NK-92 treated with Interleukin-12 subunit alpha and Interleukin-12 subunit beta, amount 100 ng/mL, for 24 hours (cell line): ENCODE data around the gene MLEC.

Experiments used
- DNase-seq: peaks from one replicate; lab custom pipeline; 2025; lab: John Stamatoyannopoulos, UW

MLEC gene, protein sequence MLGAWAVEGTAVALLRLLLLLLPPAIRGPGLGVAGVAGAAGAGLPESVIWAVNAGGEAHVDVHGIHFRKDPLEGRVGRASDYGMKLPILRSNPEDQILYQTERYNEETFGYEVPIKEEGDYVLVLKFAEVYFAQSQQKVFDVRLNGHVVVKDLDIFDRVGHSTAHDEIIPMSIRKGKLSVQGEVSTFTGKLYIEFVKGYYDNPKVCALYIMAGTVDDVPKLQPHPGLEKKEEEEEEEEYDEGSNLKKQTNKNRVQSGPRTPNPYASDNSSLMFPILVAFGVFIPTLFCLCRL

DNA sequence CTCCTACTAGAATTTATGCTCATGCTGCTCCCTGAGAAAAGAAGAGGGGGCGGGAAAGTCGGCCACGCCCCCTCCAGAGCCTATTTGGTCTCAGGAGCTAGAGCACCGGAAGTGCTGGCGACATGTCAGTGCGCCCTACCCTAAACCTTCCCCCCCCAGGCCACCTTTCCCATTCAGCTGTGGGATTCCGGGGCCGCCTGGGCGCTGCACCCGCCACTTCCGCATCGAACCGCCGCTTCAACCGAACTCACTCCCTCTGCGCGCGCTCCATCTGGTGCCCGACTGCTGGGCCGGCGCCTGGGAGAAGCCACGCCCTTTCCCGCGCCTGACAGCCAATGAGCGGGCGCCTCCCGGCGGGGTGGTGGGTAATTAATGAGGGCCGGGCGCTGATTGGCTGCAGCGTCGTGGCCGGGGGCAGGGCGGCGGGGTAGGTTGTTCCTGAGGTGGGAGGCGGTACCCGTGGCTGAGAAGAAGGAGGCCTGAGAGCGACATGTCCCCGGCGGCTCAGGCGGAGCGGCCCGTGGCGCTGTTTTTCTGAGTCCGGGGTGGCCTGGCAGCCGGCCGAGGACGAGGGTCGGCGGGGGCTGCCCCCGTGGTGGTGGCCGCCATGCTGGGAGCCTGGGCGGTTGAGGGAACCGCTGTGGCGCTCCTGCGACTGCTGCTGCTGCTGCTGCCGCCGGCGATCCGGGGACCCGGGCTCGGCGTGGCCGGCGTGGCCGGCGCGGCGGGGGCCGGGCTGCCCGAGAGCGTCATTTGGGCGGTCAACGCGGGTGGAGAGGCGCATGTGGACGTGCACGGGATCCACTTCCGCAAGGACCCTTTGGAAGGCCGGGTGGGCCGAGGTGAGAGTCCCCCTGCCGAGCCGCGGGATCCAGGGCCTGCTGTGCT, at the start of gene MLEC:
MLEC (plus strand) TSS at position 460 of the 888 bp plus-strand sequence; CDS start at position 608, 148 bp downstream.
- DNase-seq, result peak; percentile 97

DNA sequence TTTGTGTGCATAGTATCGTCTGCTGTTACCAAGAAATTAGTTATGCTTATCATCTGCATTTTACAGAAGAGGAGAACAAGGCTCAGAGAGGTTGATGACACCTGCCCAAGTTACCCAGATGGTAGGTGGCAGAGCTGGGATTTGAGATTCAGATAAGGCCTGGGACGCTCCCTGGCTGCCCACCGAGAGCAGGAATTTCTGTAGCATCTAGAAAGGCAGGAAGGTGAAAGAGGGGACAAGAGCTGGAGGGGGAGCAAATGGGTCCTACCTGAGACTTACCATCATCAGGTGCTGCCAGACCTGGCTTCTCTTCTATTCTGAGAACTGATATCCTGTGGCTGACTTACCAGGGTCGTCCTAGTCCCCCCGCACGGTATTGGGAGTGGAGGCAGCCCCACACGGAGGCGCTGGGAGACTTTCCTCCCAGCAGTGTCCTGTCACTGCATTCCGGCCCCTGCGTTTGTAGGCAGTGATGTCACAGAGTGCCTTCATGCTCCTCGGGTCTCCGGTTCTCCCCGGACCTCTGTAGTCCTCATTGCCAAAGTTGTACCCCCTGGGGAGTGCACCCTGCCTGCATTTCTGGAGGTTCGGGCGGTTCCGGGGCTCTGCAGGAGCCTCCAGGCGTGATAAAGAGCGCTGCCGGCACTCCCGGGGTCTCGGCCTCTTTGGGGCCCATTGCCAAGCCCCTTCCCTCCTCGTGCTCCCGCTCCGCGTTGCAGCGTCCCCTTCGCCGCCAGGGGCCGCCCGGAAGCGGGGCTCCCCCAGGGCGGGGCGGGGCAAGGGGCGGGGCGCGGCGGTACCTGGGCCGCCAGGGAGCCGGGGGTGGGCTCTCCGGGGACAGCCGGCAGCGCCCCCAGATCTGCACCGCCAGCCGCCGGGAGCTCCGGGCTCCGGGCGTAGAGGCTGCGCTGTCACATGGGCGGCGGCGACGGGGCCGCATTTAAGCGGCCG, 46.9 kb upstream of the MLEC start, which contains the start of gene CABP1:
CABP1 (plus strand) TSS at position 856 of the 951 bp plus-strand sequence; CDS start at position 916, 60 bp downstream.
- no peak for DNase-seq

DNA sequence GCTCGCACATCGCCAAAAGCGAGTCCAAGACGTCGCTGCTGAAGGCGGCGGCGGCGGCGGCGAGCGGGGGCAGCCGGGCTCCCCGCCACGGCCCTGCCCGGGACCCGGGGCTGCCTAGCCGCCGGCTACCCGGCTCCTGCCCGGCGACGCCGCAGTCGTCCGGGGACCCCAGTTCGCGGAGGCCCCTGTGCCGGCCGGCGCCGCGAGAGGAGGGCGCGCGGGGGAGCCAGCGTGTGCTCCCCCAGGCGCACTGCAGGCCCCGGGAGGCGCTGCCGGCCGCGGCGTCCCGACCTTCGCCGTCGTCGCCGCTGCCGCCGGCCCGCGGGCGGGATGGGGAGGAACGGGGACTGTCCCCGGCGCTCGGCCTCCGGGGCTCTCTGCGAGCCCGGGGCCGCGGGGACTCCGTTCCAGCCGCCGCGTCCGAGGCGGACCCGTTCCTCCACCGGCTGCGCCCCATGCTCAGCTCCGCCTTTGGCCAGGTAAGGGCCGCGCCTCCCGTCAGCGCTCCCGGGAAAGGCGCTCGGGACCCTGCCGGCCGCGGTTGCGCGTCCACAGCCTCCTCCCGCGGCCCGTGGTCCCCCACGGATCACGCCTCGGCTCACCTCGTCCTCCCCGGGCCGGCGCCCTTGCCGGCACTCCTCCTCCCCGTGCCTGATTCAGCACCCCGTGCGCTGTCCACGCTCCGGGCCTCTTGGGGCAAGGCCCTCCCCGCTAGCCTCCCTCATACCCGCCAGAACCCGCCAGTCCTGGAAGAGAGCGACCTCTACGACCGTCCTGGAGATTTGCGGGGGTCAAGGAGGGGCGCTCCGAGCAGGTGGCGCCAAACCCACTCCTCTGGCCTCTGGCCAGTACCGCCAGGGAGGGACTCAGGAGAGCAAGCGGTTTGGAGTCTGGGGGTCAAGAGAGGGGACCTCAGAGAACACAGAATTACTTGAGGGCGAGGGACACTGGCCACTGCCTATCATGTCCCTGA, 45.8 kb upstream of the MLEC start:
- no peak for DNase-seq

DNA sequence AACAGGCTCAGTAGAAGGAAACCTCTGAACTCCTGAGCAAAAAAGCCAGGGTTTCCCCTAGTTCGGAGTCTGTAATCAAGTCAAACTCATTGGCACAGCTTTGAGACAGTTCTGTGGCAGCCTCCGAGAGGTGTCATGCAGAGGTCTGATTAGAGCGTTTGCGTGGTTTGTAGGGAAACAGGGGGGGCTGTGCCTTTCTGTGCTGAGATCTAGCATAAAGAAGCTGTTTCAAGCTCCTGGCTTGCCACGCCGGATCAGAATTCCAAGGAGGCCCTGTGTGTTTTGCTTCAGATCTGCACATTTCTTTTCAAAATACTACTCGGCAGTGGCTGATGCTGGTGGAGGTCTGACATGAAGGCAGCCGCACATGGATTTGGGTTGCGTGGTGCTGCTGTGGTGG, 44.8 kb upstream of the MLEC start:
- no peak for DNase-seq

DNA sequence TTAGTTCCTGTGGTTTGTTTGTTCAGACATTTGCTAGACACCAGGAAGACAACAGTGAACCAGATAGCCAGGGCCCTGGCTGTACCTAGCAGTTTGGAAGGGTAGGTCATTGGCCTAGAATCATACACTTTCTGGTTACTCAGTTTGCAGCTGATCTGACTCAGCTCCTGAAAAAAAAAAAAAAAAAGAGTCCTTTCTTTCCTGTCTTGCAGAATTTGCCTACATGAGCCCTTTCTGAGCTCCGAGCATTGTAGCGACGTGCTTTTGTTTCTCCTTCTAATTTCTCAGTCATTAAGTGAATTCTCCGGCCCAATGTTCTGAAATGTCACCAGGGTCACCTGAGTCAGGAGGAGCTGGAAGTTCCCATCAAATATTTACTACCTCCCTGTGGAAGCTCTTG, 44.1 kb upstream of the MLEC start:
- DNase-seq, result no peak

DNA sequence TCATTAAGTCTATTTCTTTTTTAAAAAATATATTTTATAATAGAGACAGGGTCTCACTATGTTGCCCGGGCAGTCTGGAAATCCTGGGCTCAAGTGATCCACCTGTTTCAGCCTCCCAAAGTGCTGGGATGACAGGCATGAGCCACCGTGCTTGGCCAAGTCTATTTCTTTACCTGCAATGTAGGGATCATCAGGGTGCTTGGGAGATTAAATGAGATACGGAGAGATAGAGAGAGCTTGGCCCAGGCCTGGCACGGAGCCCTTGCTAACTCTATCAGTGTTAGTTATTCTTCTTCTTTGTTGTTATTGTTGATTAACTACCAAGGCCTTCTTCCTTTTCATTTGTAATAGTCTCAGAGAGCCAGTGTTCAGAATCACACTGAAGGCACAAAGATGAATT, 43.4 kb upstream of the MLEC start:
- DNase-seq, result no peak

DNA sequence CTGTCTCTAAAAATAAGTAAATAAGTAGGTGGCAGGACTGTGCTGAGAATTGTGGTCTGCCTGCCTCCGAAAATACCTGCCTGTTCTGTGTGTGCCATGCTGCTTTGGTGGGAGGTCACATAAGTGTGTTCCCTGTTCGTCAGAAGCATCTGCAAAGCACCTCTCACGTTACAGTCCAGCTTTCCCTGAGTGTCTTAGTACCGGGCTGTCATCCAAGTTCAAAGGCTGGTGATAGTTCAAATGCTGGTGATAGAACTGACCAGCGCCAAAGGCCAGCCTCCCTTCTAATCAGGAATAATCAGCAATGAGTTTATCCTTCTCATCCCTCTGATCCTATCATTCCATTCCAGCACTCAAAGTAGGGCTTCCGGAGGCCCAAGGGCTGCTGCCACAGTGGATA, 40.9 kb upstream of the MLEC start:
- no peak for DNase-seq

DNA sequence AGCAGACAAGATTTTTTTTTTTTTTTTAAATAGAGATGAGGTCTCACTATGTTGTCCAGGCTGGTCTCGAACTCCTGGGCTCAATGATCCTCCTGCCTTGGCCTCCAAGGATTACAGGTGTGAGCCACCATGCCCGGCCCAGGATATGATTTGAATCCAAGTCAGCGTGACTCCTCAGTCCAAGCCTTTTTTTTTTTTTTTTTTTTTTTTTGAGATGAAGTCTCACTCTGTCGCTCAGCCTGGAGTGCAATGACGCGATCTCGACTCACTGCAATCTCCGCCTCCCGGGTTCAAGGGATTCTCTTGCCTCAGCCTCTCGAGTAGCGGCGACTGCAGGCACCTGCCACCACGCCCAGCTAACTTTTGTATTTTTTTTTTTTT, 39.6 kb upstream of the MLEC start:
- DNase-seq, result no peak

DNA sequence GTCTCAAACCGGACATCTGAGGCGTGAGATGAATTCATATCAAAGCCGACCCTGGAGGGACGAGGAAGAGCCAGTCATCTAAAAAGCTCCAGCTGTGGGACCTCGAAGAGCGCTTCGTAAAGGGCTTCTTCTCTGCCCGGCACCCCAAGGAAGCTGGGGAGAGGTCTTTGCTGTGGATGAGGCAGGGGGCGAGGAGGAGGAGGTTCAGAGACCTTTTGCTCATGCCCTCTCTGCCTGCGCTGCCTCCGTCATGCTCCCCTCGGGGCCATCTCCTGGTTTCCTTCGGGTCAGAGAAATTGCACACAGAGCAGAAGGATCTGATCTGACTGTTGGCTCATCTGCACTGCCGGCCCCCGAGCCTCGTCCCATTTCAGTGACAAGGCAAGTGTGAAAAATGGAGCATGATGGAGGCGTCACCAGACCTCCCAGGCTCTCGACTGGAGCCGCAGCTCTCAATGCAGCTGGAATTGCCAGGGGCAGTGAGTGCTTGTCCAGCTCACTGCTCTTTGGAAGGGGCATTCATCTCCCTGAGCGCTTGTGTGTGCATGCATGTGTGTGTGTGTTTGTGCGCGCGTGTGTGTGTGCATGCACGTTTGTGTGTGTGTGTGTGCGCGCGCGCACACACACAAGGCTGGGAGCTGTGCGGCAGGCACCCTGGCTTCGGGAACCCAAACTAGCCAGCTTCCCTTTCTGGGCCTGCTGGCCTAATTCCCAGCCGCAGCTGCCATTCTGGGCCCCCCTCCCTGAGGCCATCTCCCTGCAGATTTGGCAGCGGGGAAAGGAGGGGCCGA, 37.3 kb upstream of the MLEC start:
- DNase-seq, result no peak

DNA sequence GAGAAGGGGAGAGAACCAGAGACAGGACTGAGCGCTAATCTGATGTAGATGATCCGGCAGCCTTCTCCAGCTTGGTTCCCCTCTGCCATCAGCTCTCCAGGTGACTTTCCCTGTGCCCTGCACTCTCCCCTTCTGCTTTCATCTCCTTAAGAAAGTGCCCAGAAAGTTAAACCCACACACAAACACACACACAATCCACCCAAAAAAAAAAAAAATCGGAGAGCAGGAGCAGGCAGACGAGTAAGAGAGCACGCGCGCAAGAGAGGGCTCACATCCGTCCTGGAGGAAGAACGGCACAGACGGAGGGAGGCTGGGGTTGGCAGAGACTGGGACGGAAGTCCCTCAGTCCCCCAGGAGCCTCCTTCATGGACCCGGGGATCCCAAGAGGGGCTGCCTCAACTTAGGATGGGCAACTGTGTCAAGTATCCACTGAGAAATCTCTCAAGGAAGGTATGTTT, 36.7 kb upstream of the MLEC start:
- no peak for DNase-seq

DNA sequence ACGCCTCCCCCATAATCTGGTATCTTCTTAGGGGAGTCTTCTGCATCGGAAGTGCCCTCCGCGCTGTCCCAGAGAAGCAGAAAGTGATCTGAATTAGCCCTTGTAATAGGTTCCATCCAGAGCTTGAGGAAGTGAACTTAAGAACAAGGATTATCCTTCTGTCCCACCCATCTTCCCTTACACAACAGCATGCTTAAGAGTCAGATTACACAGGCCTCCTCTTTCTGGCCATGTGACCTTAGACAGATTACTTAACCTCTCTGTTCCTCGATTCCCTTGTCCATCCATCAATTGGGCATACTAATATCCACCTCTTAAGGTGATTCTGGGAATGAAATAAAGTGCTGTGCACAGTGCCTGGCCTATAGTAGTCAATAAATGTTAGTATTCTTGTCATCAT, 35.1 kb upstream of the MLEC start:
- no peak for DNase-seq

DNA sequence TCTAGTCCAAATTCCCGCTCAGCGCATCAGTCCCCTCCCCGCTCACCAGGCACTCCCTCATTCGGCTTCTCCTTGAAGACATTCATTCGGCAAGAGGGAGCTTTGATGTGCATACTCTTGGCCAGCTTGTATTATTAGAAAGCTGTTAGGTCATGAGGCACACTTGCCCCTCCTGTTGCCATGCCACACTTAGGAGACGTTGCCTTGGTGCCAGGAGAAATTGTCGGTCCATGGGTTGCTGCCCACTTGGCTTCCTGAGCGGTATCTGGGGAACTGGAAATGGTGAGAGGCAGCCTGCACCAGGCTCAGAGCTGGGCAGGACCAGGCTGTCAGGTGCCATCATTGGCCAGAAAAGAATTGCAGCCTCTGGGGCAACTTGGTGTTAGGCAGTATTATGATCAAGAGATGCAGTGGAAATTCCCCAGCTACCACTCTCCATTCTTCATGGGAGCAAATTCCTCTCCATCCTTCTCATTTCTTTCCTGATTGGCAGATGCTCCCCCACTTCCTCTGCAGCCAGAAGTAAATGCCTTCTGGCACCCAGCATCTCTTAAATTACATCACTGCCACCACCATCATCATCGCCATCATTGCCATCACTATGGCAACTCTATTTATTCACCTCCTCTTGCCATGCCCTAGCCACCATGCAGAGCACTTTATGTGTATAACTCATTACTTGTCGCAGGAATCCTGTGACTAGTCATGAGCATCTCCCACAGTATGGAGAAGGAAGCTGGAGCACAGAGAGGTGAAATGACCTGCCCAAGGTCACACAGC, 34.1 kb upstream of the MLEC start:
- no peak for DNase-seq

DNA sequence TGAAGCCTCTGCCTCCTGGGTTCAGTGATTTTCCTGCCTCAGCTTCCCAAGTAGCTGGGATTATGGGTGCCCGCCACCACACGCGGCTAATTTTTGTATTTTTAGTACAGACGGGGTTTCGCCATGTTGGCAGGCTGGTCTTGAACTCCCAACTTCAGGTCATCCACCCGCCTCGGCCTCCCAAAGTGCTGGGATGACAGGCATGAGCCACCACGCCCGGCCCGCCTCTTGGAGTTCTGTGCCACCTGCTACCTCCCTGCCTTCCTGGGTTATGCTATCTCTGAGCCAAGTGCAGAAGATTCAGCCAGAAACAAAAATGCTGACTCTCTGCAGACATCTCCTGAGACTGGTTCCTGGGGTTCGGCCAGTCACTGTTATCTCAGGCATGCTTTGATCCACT, 33.3 kb upstream of the MLEC start:
- DNase-seq, result no peak

DNA sequence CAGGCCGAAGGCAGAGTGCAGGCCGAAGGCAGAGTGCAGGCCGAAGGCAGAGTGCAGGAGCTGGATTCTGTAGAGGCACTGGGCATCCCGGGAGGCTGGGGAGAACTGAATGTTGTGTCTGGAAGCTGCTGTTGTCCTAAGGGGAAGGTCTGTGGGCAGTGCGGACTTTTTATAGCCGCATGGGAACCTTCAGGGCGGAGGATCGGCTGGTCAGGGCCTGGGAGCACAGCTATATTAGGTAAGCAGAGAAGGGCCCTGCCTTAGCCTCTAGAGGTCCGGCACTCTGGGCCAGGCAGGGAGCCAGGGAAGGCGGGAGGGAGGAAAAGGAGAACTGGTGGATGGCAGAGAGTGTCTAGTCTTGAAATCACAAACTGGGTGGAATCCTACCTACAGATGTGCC, 32.3 kb upstream of the MLEC start:
- DNase-seq, result no peak

DNA sequence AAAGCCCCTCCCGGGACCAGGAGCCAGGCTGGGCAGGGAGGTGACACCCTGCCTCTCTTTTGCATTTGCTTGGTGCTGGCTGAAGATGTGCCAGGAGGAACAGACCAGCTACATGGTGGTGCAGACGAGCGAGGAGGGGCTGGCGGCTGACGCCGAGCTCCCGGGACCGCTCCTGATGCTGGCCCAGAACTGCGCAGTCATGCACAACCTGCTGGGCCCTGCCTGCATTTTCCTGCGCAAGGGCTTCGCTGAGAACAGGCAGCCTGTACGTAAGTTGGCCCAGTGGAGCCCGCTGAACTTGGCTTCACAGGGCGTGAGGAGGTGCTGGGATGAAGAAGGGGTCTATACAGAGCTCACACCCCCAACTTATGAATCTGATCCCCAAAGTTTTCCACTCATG, 30.9 kb upstream of the MLEC start:
- no peak for DNase-seq

DNA sequence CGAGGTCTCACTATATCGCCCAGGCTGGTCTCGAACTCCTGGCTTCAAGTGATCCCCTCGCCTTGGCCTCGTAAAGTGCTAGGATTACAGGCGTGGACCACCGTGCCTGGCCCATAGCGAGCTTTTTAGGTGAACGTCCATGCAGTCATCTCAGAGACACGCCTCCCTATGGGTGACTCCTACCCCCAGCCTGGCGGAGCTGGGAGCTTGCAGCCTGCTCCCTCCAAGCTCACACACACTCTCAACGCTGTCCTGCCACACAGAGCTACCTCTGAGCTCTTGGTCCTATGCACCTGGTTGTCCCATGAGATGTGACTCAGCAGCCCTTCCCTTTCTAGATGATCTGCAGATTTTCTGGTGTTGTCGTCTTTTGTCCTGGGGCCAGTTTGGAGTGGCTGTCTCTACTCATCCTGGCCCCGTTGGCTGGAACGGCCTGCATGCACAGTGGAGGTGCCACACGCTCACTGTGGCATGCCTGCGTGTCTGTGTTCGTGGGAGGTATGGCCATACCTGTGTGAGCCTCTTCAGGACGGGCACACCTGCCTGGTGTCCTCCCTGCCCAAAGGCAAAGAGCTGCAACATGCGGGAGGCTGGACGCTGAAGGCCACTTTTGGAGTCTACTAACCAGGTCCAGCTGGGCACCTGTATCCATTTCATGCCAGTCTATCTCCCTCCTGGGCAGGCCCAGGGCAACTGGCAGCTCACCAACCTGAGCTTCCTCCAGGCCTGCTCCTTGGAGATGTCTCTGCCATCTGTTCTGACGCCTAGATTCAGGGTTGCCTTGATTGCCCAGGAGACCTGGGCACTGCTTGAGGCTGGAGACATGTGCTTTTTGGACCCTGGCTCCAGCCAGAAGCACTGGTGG, 28.4 kb upstream of the MLEC start:
- DNase-seq, result no peak

DNA sequence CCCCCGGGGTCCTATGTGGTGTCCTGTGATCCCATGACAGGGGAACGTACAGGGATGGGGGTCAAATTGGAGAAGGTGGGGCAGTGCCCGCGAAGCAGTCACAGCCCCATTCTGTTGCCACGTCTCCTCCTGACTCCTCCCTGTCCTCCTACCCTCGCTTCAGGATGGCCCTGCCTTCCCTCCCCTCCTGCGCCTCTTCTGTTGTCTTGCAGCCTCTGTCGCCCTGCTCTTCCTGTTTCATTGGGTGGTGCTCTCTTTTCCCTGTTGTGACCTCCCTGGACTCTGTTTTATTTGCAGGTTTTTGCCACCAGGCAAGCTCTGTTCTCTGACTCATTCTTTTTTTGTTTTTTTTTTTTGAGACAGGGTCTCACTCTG, 27.8 kb upstream of the MLEC start:
- no peak for DNase-seq

DNA sequence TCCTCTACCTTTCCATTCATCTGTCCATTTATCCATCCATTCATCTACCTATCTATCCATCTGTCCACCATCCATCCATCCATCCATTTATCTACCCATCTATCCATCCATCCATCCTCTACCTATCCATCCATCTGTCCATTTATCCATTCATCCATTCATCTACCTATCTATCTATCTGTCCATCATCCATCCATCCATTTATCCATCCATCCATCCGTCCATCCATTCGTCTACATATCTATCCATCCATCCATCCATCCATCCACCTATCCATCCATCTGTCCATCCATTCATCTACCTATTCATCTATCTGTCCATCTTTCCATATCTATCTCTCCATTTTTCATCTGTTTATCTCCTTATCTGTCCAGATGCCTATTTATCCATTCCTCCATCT, 25.5 kb upstream of the MLEC start:
- no peak for DNase-seq
